GM12878 (cell line): ENCODE measurements around the gene LRRK1.

Experiments
- CTCF ChIP-seq, 3 experiments: IDR thresholded peaks in 2 of 3; conservative IDR thresholded peaks in 1 of 3; 2 replicates each; pipeline ENCODE4 v1.5.1; 2011; ENCODE audit warnings: low read depth in 3 of 3, low read length in 3 of 3, mild to moderate bottlenecking in 3 of 3, control low read depth in 2 of 3, moderate library complexity in 2 of 3, inconsistent platforms in 1 of 3, mixed read lengths in 1 of 3; ENCODE audit not compliant: control insufficient read depth in 2 of 3, insufficient read depth in 1 of 3; ENCODE audit errors: extremely low read depth in 1 of 3
- EGR1 ChIP-seq, 2 experiments: IDR thresholded peaks; 1 replicate in 1 of 2; 2 replicates in 1 of 2; pipeline ENCODE4 v1.6.1; 2011 to 2012; ENCODE audit warnings: low read depth in 2 of 2, low read length in 2 of 2, borderline replicate concordance in 1 of 2, mild to moderate bottlenecking in 1 of 2, moderate library complexity in 1 of 2
- ELK1 ChIP-seq: IDR thresholded peaks from 2 replicates; pipeline ENCODE4 v1.6.1; 2012; ENCODE audit warnings: low read depth, low read length, improper control_type of control experiment
- EP300 ChIP-seq, 2 experiments: fragments of 150-350 bp in 1 of 2; IDR thresholded peaks; 2 replicates each; pipeline ENCODE4 v1.6.1; 2011 to 2012; ENCODE audit warnings: low read depth in 2 of 2, low read length in 2 of 2, borderline replicate concordance in 1 of 2, improper control_type of control experiment in 1 of 2, inconsistent platforms in 1 of 2; ENCODE audit not compliant: control insufficient read depth in 1 of 2
- HCFC1 ChIP-seq: fragments of 150-350 bp; IDR thresholded peaks from 2 replicates; pipeline ENCODE4 v1.6.1; 2014; ENCODE audit warnings: low read length
- HDAC6 ChIP-seq: fragments of 200-600 bp; sonication (generic); IDR thresholded peaks from one replicate; pipeline ENCODE4 v1.8.0; 2017; ENCODE audit warnings: antibody characterized with exemption; ENCODE audit not compliant: unreplicated experiment
- MEF2A ChIP-seq: IDR thresholded peaks from 2 replicates; pipeline ENCODE4 v1.6.1; 2011; ENCODE audit warnings: low read depth, mild to moderate bottlenecking, low read length, moderate library complexity; ENCODE audit not compliant: insufficient read depth
- PBX3 ChIP-seq: IDR thresholded peaks from 2 replicates; pipeline ENCODE4 v1.6.1; 2011; ENCODE audit warnings: mild to moderate bottlenecking, low read depth, low read length, moderate library complexity; ENCODE audit not compliant: insufficient replicate concordance
- POLR2A ChIP-seq: IDR thresholded peaks from 2 replicates; pipeline ENCODE4 v1.6.1; 2011; ENCODE audit warnings: low read depth, mild to moderate bottlenecking, low read length
- POLR2AphosphoS5 ChIP-seq: IDR thresholded peaks from 2 replicates; pipeline ENCODE4 v1.6.1; 2011; ENCODE audit warnings: mild to moderate bottlenecking, low read length, inconsistent platforms
- RCOR1 ChIP-seq: conservative IDR thresholded peaks from 2 replicates; pipeline ENCODE4 v1.6.1; 2012; ENCODE audit warnings: low read depth, low read length, improper control_type of control experiment
- ZNF274 ChIP-seq: IDR thresholded peaks from one replicate; pipeline ENCODE4 v1.8.0; 2011; ENCODE audit not compliant: insufficient read length, insufficient read depth
- ZNF384 ChIP-seq: IDR thresholded peaks from 2 replicates; pipeline ENCODE4 v1.6.1; 2012; ENCODE audit warnings: low read depth, mild to moderate bottlenecking, low read length, improper control_type of control experiment, borderline replicate concordance

- TF ChIP-seq EGR1 (IDR thresholded peaks at IDR 0.05; ENCODE audit: borderline replicate concordance in 1 of 2, low read depth in 2 of 2, low read length in 2 of 2) (no peak), CTCF (IDR thresholded peaks at IDR 0.05 in 2 of 3, conservative IDR thresholded peaks at IDR 0.05 in 1 of 3; ENCODE audit: control insufficient read depth in 2 of 3, extremely low read depth in 1 of 3, insufficient read depth in 1 of 3, low read depth in 3 of 3, low read length in 3 of 3) (no peak), POLR2AphosphoS5 (no peak), ZNF384 (no peak), ELK1 (no peak), MEF2A (no peak), HDAC6 (no peak), POLR2A (no peak), RCOR1 (no peak), HCFC1 (no peak), EP300 (IDR thresholded peaks at IDR 0.05; ENCODE audit: borderline replicate concordance in 1 of 2, control insufficient read depth in 1 of 2, low read depth in 2 of 2, low read length in 2 of 2) (no peak), ZNF274 (no peak), PBX3 (no peak)
These were observed 169.1 kb downstream of the LRRK1 start for GRCh38 chr15:101088271-101088670.
